ENCODE data around the gene ABHD4. TPM values are rescaled to one million over a fixed set of nuclear protein-coding genes. Genes with fewer than 3 reads are reported as not detected.

Gene ABHD4
- total and polyA plus RNA-seq, 2 experiments from 2014 or later, result 39.1 to 40.0 TPM

DNA sequence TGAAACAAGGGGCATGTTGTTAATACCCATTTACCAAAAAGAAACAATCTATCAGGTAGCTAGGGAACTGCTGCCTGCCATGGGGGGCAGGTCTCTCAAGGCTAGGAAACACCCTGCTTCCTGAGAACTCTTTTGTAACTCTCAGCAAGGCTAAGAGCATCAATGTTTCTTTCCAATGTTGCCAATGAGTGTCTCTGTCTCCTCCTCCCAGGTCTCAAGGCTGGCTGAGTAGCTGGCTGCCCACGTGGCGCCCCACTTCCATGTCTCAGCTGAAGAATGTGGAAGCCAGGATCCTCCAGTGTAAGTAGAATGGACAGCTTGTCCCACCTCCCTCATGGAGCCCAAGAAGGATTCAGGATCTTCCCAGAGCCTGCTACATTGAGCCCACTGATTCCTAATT, 3.4 kb downstream of the ABHD4 start (continued):
- TF ChIP-seq ZNF462 (CRISPR knock-in tag; IDR thresholded peaks at IDR 0.05) (no peak), STAT1 (IDR thresholded peaks at IDR 0.05; ENCODE audit: unreplicated experiment) (no peak), CREB1 (CRISPR knock-in tag; IDR thresholded peaks at IDR 0.05; ENCODE audit: low read depth) (no peak), ZNF331 (CRISPR knock-in tag; IDR thresholded peaks at IDR 0.05; ENCODE audit: low read depth) (no peak), EZH2 (IDR thresholded peaks at IDR 0.05; ENCODE audit: low read depth, unreplicated experiment) (no peak)

DNA sequence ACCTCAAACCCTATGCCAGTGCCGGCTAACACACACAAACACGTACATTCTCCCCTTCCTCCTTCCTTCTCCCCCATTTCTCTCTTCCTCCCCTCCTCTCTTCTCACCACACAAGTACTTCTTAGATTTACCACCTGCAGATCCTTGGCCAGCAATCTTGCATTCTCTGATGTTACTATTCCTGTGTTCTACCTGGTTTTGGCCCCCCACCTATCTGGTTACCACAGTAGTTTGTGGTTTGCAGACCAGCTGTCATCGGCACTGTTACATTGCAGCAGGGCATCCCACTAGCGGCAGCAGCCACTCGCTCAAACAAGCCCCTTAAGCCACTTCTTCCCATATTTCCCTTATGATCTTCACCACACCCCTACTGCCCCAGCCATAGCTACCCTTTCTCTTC, 3.9 kb downstream of the ABHD4 start:
- H3K27ac ChIP-seq (ENCODE audit: low read depth), result no peak overlapping the region
- Mint-ChIP-seq H3K27ac (no peak overlapping the region), H3K27me3 (ENCODE audit: insufficient read depth, low read depth, poor library complexity) (peaks cover 14% of the 10 kb centered on the region), H3K4me3 (no peak overlapping the region), H3K36me3 (ENCODE audit: low read depth) (peaks cover 63% of the 10 kb centered on the region), H3K9me3 (no peaks in the 10 kb centered on the region), H3K4me1 (peaks cover 24% of the 10 kb centered on the region)
- H3K27me3 ChIP-seq (ENCODE audit: insufficient read depth), result no peaks in the 10 kb centered on the region
- peaks cover 42% of the 10 kb centered on the region for H3K36me3 ChIP-seq (ENCODE audit: insufficient read depth)
- H3K9me2 ChIP-seq (ENCODE audit: insufficient read depth), result no peaks in the 10 kb centered on the region
- peaks cover 23% of the 10 kb centered on the region for H3K79me2 ChIP-seq (replicated peaks; ENCODE audit: insufficient read depth)
- H3F3A ChIP-seq (replicated peaks; ENCODE audit: low read depth), result no peaks in the 10 kb centered on the region
- peaks cover 22% of the 10 kb centered on the region for H3K4me1 ChIP-seq (ENCODE audit: insufficient read depth)
- no peaks in the 10 kb centered on the region; the same call in 1 of the 2 replicates for H4K20me1 ChIP-seq (replicated peaks; ENCODE audit: insufficient read depth)
- ATAC-seq, result no peak
- no peak overlapping the region for H3K4me3 ChIP-seq
- no peak overlapping the region for H2AFZ ChIP-seq
- DNase-seq (ENCODE audit: low spot score), result no peak
- H3K4me2 ChIP-seq, result no peak overlapping the region
- TF ChIP-seq, protein P1, sequence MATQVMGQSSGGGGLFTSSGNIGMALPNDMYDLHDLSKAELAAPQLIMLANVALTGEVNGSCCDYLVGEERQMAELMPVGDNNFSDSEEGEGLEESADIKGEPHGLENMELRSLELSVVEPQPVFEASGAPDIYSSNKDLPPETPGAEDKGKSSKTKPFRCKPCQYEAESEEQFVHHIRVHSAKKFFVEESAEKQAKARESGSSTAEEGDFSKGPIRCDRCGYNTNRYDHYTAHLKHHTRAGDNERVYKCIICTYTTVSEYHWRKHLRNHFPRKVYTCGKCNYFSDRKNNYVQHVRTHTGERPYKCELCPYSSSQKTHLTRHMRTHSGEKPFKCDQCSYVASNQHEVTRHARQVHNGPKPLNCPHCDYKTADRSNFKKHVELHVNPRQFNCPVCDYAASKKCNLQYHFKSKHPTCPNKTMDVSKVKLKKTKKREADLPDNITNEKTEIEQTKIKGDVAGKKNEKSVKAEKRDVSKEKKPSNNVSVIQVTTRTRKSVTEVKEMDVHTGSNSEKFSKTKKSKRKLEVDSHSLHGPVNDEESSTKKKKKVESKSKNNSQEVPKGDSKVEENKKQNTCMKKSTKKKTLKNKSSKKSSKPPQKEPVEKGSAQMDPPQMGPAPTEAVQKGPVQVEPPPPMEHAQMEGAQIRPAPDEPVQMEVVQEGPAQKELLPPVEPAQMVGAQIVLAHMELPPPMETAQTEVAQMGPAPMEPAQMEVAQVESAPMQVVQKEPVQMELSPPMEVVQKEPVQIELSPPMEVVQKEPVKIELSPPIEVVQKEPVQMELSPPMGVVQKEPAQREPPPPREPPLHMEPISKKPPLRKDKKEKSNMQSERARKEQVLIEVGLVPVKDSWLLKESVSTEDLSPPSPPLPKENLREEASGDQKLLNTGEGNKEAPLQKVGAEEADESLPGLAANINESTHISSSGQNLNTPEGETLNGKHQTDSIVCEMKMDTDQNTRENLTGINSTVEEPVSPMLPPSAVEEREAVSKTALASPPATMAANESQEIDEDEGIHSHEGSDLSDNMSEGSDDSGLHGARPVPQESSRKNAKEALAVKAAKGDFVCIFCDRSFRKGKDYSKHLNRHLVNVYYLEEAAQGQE (IDR thresholded peaks at IDR 0.05; ENCODE audit: unreplicated experiment), result no peak
- TF ChIP-seq, protein P2, sequence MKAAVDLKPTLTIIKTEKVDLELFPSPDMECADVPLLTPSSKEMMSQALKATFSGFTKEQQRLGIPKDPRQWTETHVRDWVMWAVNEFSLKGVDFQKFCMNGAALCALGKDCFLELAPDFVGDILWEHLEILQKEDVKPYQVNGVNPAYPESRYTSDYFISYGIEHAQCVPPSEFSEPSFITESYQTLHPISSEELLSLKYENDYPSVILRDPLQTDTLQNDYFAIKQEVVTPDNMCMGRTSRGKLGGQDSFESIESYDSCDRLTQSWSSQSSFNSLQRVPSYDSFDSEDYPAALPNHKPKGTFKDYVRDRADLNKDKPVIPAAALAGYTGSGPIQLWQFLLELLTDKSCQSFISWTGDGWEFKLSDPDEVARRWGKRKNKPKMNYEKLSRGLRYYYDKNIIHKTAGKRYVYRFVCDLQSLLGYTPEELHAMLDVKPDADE (IDR thresholded peaks at IDR 0.05), result no peak
- TF ChIP-seq EZH2 (IDR thresholded peaks at IDR 0.05; ENCODE audit: low read depth, unreplicated experiment) (no peak), POLR2AphosphoS5 (IDR thresholded peaks at IDR 0.05; ENCODE audit: low read depth) (no peak), STAT1 (IDR thresholded peaks at IDR 0.05; ENCODE audit: unreplicated experiment) (no peak)
